PC-9 (cell line): ENCODE measurements around the gene EDN1. TPM values are rescaled to one million over a fixed set of nuclear protein-coding genes. Genes with fewer than 3 reads are reported as not detected.

Experiments
- BruUV-seq: library from RNA; stranded (reverse); fragments of 400-500 nt; replicated peaks from 2 replicates; lab custom pipeline; 2021; lab: Mats Ljungman, UMichigan
- CTCF ChIA-PET: fragments of 300-600 bp; sonication (Branson Sonifier 250); formaldehyde crosslinking; loops from one replicate; lab custom pipeline; 2022; ENCODE audit warnings: antibody characterized with exemption; lab: Charles Lee
- POLR2A ChIA-PET: fragments of 300-600 bp; sonication (Branson Sonifier 250); formaldehyde crosslinking; loops from one replicate; lab custom pipeline; 2022; ENCODE audit warnings: antibody characterized with exemption; ENCODE audit not compliant: unreplicated experiment; lab: Charles Lee
- DNase-seq, 2 experiments: peaks; one replicate each; pipeline versions ENCODE4 v3.0.0 to v3.0.0-alpha.2; 2015 to 2022; ENCODE audit warnings: mixed read lengths in 1 of 2
- H2AFZ ChIP-seq: fragments of 200-600 bp; sonication (generic); 2 replicates; pipeline ENCODE4 v1.8.1; 2017; ENCODE audit warnings: antibody characterized with exemption
- H3F3A ChIP-seq: fragments of 200-600 bp; sonication (generic); 2 replicates; pipeline ENCODE4 v1.8.1; 2017; ENCODE audit warnings: antibody characterized with exemption, mild to moderate bottlenecking, low read depth; ENCODE audit not compliant: insufficient read depth
- H3K27ac ChIP-seq: fragments of 200-600 bp; sonication (generic); 2 replicates; pipeline ENCODE4 v1.6.1; 2016; ENCODE audit warnings: mixed run types
- H3K27me3 ChIP-seq: fragments of 200-600 bp; sonication (generic); 2 replicates; pipeline ENCODE4 v1.6.1; 2016; ENCODE audit warnings: low read depth, mixed run types; ENCODE audit not compliant: insufficient read depth
- H3K36me3 ChIP-seq: fragments of 200-600 bp; sonication (generic); 2 replicates; pipeline ENCODE4 v1.6.1; 2016; ENCODE audit warnings: low read depth, mixed run types
- H3K4me1 ChIP-seq: fragments of 200-600 bp; sonication (generic); replicated peaks from 2 replicates; pipeline ENCODE4 v1.6.1; 2016; ENCODE audit warnings: mixed run types; ENCODE audit not compliant: insufficient read depth
- H3K4me2 ChIP-seq: fragments of 200-600 bp; sonication (generic); 2 replicates; pipeline ENCODE4 v1.6.1; 2017; ENCODE audit warnings: mixed run types
- H3K4me3 ChIP-seq: fragments of 200-600 bp; sonication (generic); 2 replicates; pipeline ENCODE4 v1.6.1; 2016; ENCODE audit warnings: mixed run types
- H3K79me2 ChIP-seq: fragments of 200-600 bp; sonication (generic); 2 replicates; pipeline ENCODE4 v1.6.1; 2017; ENCODE audit warnings: low read depth, mixed run types
- H3K9me2 ChIP-seq: fragments of 200-600 bp; sonication (generic); 2 replicates; pipeline ENCODE4 v1.8.1; 2017; ENCODE audit warnings: mild to moderate bottlenecking; ENCODE audit not compliant: insufficient read depth
- H3K9me3 ChIP-seq: fragments of 200-600 bp; sonication (generic); 2 replicates; pipeline ENCODE4 v1.8.1; 2016; ENCODE audit warnings: low read depth; ENCODE audit not compliant: insufficient read depth
- H4K20me1 ChIP-seq: fragments of 200-600 bp; sonication (generic); 2 replicates; pipeline ENCODE4 v1.8.1; 2017; ENCODE audit not compliant: insufficient read depth
- CTCF ChIP-seq: fragments of 200-600 bp; sonication (generic); conservative IDR thresholded peaks from 2 replicates; pipeline ENCODE4 v1.6.1; 2017; ENCODE audit warnings: mixed run types, antibody characterized with exemption, mild to moderate bottlenecking, moderate library complexity
- EZH2 ChIP-seq: fragments of 200-600 bp; sonication (generic); IDR thresholded peaks from 2 replicates; pipeline ENCODE4 v1.8.0; 2017; ENCODE audit warnings: antibody characterized with exemption, low read depth
- intact Hi-C: fragments of 100-400 bp; cut with micrococcal nuclease; formaldehyde crosslinking; loops from one replicate; pipeline ENCODE4 v1.10.0; 2022; ENCODE audit not compliant: unreplicated experiment
- total RNA-seq: library from RNA; stranded (reverse); gene quantifications from 2 replicates; pipeline ENCODE4 v1.2.3, GENCODE V29; 2021

The EDN1 gene
- total RNA-seq, 1 experiment from 2014 or later: 3.3 TPM

- intact Hi-C loops: loop anchor here (10.0 kb wide), 1 partner anchor 439 kb away; no protein-coding TSS in a partner anchor
- H3K27me3 ChIP-seq: no peaks in the 10 kb centered on the region
- no peaks in the 10 kb centered on the region for H3K79me2 ChIP-seq
- ChIA-PET POLR2A (no interaction called here), CTCF (interaction anchor here (0.6 kb wide), 1 partner anchor 327 kb away, joined by 3 read pairs; no protein-coding TSS in a partner anchor)
- no TSS peak for BruUV-seq
- no peak overlapping the region for H3K4me2 ChIP-seq
- no peak overlapping the region for H3K27ac ChIP-seq
- H3K4me3 ChIP-seq: no peak overlapping the region
- TF ChIP-seq EZH2 (no peak), CTCF (0 out of 2 replicates have a peak, but pooled peaks have one; percentile 24)
- H3K9me2 ChIP-seq: no peaks in the 10 kb centered on the region
- DNase-seq: no peak
- H2AFZ ChIP-seq: no peak overlapping the region
- H3F3A ChIP-seq: peaks cover 36% of the 10 kb centered on the region
- peaks cover 43% of the 10 kb centered on the region for H3K4me1 ChIP-seq
- no peaks in the 10 kb centered on the region for H3K36me3 ChIP-seq
- no peaks in the 10 kb centered on the region for H4K20me1 ChIP-seq
- H3K9me3 ChIP-seq: no peaks in the 10 kb centered on the region
Measured at GRCh38 chr6:12283904-12284303, 6.3 kb upstream of the EDN1 start.

GRCh38 chr6:12286373-12287110, 3.6 kb upstream of the EDN1 start:
- Histone ChIP-seq H3K36me3 (no peaks in the 10 kb centered on the region), H3K9me2 (no peaks in the 10 kb centered on the region), H3K79me2 (peaks cover 4% of the 10 kb centered on the region), H3K9me3 (no peaks in the 10 kb centered on the region), H3K27me3 (no peaks in the 10 kb centered on the region), H2AFZ (no peak overlapping the region), H3K4me3 (peak overlapping the region; percentile 72; the same call in 1 of the 2 replicates), H4K20me1 (no peaks in the 10 kb centered on the region), H3K27ac (peak overlapping the region; percentile 92), H3F3A (peaks cover 62% of the 10 kb centered on the region), H3K4me1 (peaks cover 40% of the 10 kb centered on the region), H3K4me2 (peak overlapping the region; percentile 90)
- CTCF ChIA-PET: interaction anchor here (0.6 to 1.3 kb wide), 15 partner anchors 15 to 679 kb away, joined by 3 to 9 read pairs (median 4); no protein-coding TSS in a partner anchor
- POLR2A ChIA-PET: interaction anchor here (0.6 to 1.3 kb wide), 6 partner anchors 11 to 668 kb away, joined by 3 to 17 read pairs (median 9); no protein-coding TSS in a partner anchor
- BruUV-seq: no TSS peak
- intact Hi-C loops: loop anchor here (1.0 to 10.0 kb wide), 6 partner anchors 20 to 679 kb away; no protein-coding TSS in a partner anchor
- TF ChIP-seq EZH2 (no peak), CTCF (no peak)
- peak in 1 of 2 experiments; percentile 90 for DNase-seq

GRCh38 chr6:12288211-12288618, 1.9 kb upstream of the EDN1 start:
- no TSS peak for BruUV-seq
- Histone ChIP-seq H3K27ac (peak overlapping the region; percentile 92), H3K4me2 (peak overlapping the region; percentile 90), H3K79me2 (peaks cover 20% of the 10 kb centered on the region), H3K4me3 (peak overlapping the region; percentile 72), H4K20me1 (no peaks in the 10 kb centered on the region), H3K9me3 (no peaks in the 10 kb centered on the region), H3K36me3 (peaks cover 4% of the 10 kb centered on the region; the same call in 1 of the 2 replicates), H3K9me2 (no peaks in the 10 kb centered on the region), H2AFZ (peak overlapping the region; percentile 75; the same call in 1 of the 2 replicates), H3K4me1 (peaks cover 53% of the 10 kb centered on the region), H3F3A (peaks cover 64% of the 10 kb centered on the region), H3K27me3 (no peaks in the 10 kb centered on the region)
- intact Hi-C loops: loop anchor here (1.0 to 10.0 kb wide), 5 partner anchors 280 to 681 kb away; no protein-coding TSS in a partner anchor
- TF ChIP-seq CTCF: no peak
- TF ChIP-seq EZH2: no peak
- DNase-seq: peak; percentile 82 to 88
- ChIA-PET POLR2A (interaction anchor here (0.5 to 0.6 kb wide), 2 partner anchors 107 to 703 kb away, joined by 5 to 6 read pairs; no protein-coding TSS in a partner anchor), CTCF (interaction anchor here (0.5 to 1.8 kb wide), 7 partner anchors 54 to 1192 kb away, joined by 3 to 10 read pairs (median 4); no protein-coding TSS in a partner anchor)
